H9 (cell line): ENCODE results near the gene NEDD4L. TPM values are rescaled to one million over a fixed set of nuclear protein-coding genes. Genes with fewer than 3 reads are reported as not detected.

Experiments used
- DNase-seq: peaks from one replicate; pipeline ENCODE4 v3.0.0-alpha.2; 2017
- H2AFZ ChIP-seq: one replicate; pipeline ENCODE4 v1.6.1; 2013; ENCODE audit warnings: mild to moderate bottlenecking, low read length, control low read depth, moderate library complexity
- H2AK5ac ChIP-seq: 2 replicates; pipeline ENCODE4 v1.6.1; 2013; ENCODE audit warnings: low read length, control low read depth, mixed read lengths; ENCODE audit not compliant: insufficient read length
- H2BK120ac ChIP-seq: one replicate; pipeline ENCODE4 v1.6.1; 2013; ENCODE audit warnings: low read depth, mild to moderate bottlenecking, low read length, control low read depth, inconsistent platforms; ENCODE audit not compliant: poor library complexity, severe bottlenecking
- H2BK12ac ChIP-seq: 2 replicates; pipeline ENCODE4 v1.6.1; 2013; ENCODE audit warnings: low read length, control low read depth, mixed read lengths, low read depth; ENCODE audit not compliant: insufficient read length
- H2BK15ac ChIP-seq: 2 replicates; pipeline ENCODE4 v1.6.1; 2013; ENCODE audit warnings: low read depth, low read length, control low read depth
- H2BK20ac ChIP-seq: one replicate; pipeline ENCODE4 v1.6.1; 2013; ENCODE audit warnings: low read depth, mild to moderate bottlenecking, low read length, control low read depth, inconsistent platforms; ENCODE audit not compliant: poor library complexity, severe bottlenecking
- H2BK5ac ChIP-seq: 2 replicates; pipeline ENCODE4 v1.6.1; 2013; ENCODE audit warnings: low read length, control low read depth, mixed read lengths; ENCODE audit not compliant: insufficient read length
- H3K14ac ChIP-seq: 2 replicates; pipeline ENCODE4 v1.6.1; 2013; ENCODE audit warnings: low read length, control low read depth; ENCODE audit not compliant: insufficient read depth
- H3K18ac ChIP-seq: 2 replicates; pipeline ENCODE4 v1.6.1; 2013; ENCODE audit warnings: low read depth, mild to moderate bottlenecking, mixed read lengths, low read length, control low read depth; ENCODE audit not compliant: insufficient read length
- H3K23ac ChIP-seq: 2 replicates; pipeline ENCODE4 v1.6.1; 2013; ENCODE audit warnings: low read length, control low read depth, mixed read lengths, low read depth; ENCODE audit not compliant: insufficient read length
- H3K23me2 ChIP-seq: 2 replicates; pipeline ENCODE4 v1.6.1; 2013; ENCODE audit warnings: low read depth, mild to moderate bottlenecking, mixed read lengths, low read length, control low read depth; ENCODE audit not compliant: insufficient read length, poor library complexity, severe bottlenecking
- H3K27ac ChIP-seq: 2 replicates; pipeline ENCODE4 v1.5.1; 2013; ENCODE audit warnings: low read length, control low read depth, mixed read lengths, low read depth; ENCODE audit not compliant: insufficient read length
- H3K27me3 ChIP-seq: 2 replicates; pipeline ENCODE4 v1.6.1; 2013; ENCODE audit warnings: low read length, control low read depth, inconsistent platforms; ENCODE audit not compliant: insufficient read depth
- H3K4ac ChIP-seq: 2 replicates; pipeline ENCODE4 v1.6.1; 2013; ENCODE audit warnings: low read depth, mild to moderate bottlenecking, control low read depth, inconsistent platforms, low read length, moderate library complexity
- H3K4me1 ChIP-seq: 2 replicates; pipeline ENCODE4 v1.6.1; 2013; ENCODE audit warnings: low read length, control low read depth, inconsistent platforms; ENCODE audit not compliant: insufficient read depth
- H3K4me2 ChIP-seq: 2 replicates; pipeline ENCODE4 v1.6.1; 2013; ENCODE audit warnings: low read length, control low read depth, mixed read lengths; ENCODE audit not compliant: insufficient read length, insufficient read depth
- H3K56ac ChIP-seq: 2 replicates; pipeline ENCODE4 v1.6.1; 2013; ENCODE audit warnings: low read depth, mild to moderate bottlenecking, mixed read lengths, low read length, control low read depth; ENCODE audit not compliant: insufficient read length
- H3K79me1 ChIP-seq: 2 replicates; pipeline ENCODE4 v1.6.1; 2013; ENCODE audit warnings: low read depth, mild to moderate bottlenecking, moderate library complexity, low read length, control low read depth, inconsistent platforms; ENCODE audit not compliant: insufficient read depth, poor library complexity, severe bottlenecking
- H3K79me2 ChIP-seq: 2 replicates; pipeline ENCODE4 v1.6.1; 2013; ENCODE audit warnings: low read length, control low read depth, inconsistent platforms; ENCODE audit not compliant: insufficient read depth
- H3K9ac ChIP-seq: 2 replicates; pipeline ENCODE4 v1.6.1; 2013; ENCODE audit warnings: low read length, control low read depth, mixed read lengths; ENCODE audit not compliant: insufficient read length; ENCODE audit errors: extremely low read depth
- H3K9me3 ChIP-seq: one replicate; pipeline ENCODE4 v1.6.1; 2013; ENCODE audit warnings: low read depth, low read length, inconsistent platforms; ENCODE audit not compliant: control insufficient read depth
- H3T11ph ChIP-seq: one replicate; pipeline ENCODE4 v1.6.1; 2013; ENCODE audit warnings: mild to moderate bottlenecking, low read length, control low read depth, inconsistent platforms
- H4K20me1 ChIP-seq: one replicate; pipeline ENCODE4 v1.6.1; 2013; ENCODE audit not compliant: control insufficient read depth, insufficient read length, insufficient read depth
- H4K5ac ChIP-seq: 2 replicates; pipeline ENCODE4 v1.6.1; 2013; ENCODE audit warnings: low read depth, mild to moderate bottlenecking, mixed read lengths, low read length, control low read depth; ENCODE audit not compliant: insufficient read length
- H4K8ac ChIP-seq: replicated peaks from 2 replicates; pipeline ENCODE4 v1.6.1; 2013; ENCODE audit warnings: low read length, control low read depth, mixed read lengths, low read depth; ENCODE audit not compliant: insufficient read length
- H4K91ac ChIP-seq: 2 replicates; pipeline ENCODE4 v1.6.1; 2013; ENCODE audit warnings: low read depth, mild to moderate bottlenecking, moderate library complexity, mixed read lengths, low read length, control low read depth; ENCODE audit not compliant: insufficient read length
- H3K27ac Mint-ChIP-seq, 3 experiments: 2 replicates in 2 of 3; 3 replicates in 1 of 3; pipeline ENCODE4 v1.8.0; 2020 to 2021; ENCODE audit warnings: mixed read lengths in 3 of 3, mild to moderate bottlenecking in 1 of 3, moderate library complexity in 1 of 3
- H3K27me3 Mint-ChIP-seq: 2 replicates; pipeline ENCODE4 v1.8.0; 2021; ENCODE audit warnings: low read depth, mild to moderate bottlenecking, moderate library complexity, mixed read lengths
- H3K36me3 Mint-ChIP-seq, 3 experiments: 2 replicates in 2 of 3; 3 replicates in 1 of 3; pipeline ENCODE4 v1.8.0; 2020 to 2021; ENCODE audit warnings: low read depth in 3 of 3, mixed read lengths in 3 of 3; ENCODE audit not compliant: insufficient read depth in 1 of 3
- H3K4me1 Mint-ChIP-seq, 2 experiments: 2 replicates each; pipeline ENCODE4 v1.8.0; 2020; ENCODE audit warnings: mixed read lengths in 2 of 2
- H3K4me3 Mint-ChIP-seq, 2 experiments: 2 replicates in 1 of 2; 3 replicates in 1 of 2; pipeline ENCODE4 v1.8.0; 2020 to 2021; ENCODE audit warnings: mild to moderate bottlenecking in 2 of 2, mixed read lengths in 2 of 2, moderate library complexity in 1 of 2
- H3K9me3 Mint-ChIP-seq, 2 experiments: 2 replicates in 1 of 2; 3 replicates in 1 of 2; pipeline ENCODE4 v1.8.0; 2020; ENCODE audit warnings: mild to moderate bottlenecking in 2 of 2, mixed read lengths in 2 of 2, moderate library complexity in 1 of 2
- CTCF ChIP-seq: fragments of 200-600 bp; sonication (generic); conservative IDR thresholded peaks from 3 replicates; pipeline ENCODE4 v1.8.0; 2021; ENCODE audit warnings: antibody characterized with exemption, mild to moderate bottlenecking
- WGBS: extraction: QIAGEN DNeasy Blood & Tissue Kit; methylation state at CpG from one replicate; pipeline ENCODE4 v1.1.7; 2013; ENCODE audit warnings: missing lambda C conversion rate, low lambda C conversion rate, mixed read lengths; ENCODE audit not compliant: insufficient read length; ENCODE audit errors: extremely low coverage; 5-methylcytosine and 5-hydroxymethylcytosine counted together
- total RNA-seq: library from RNA; stranded (reverse); gene quantifications from 2 replicates; pipeline ENCODE4 v1.2.1, GENCODE V29; 2021

Gene NEDD4L
- total RNA-seq, 1 experiment from 2014 or later, result 76.3 TPM

- Histone ChIP-seq H2BK12ac (no peak overlapping the region), H3K4me1 (peaks cover 4% of the 10 kb centered on the region; the same call in 1 of the 2 replicates), H3K79me1 (no peaks in the 10 kb centered on the region), H3K4ac (no peak overlapping the region), H3K4me2 (no peak overlapping the region), H3K9me3 (no peaks in the 10 kb centered on the region), H4K91ac (no peak overlapping the region), H3K79me2 (peaks cover 17% of the 10 kb centered on the region; the same call in 1 of the 2 replicates), H3K23me2 (no peaks in the 10 kb centered on the region), H2BK120ac (no peak overlapping the region), H2AFZ (no peak overlapping the region), H3K9ac (no peak overlapping the region), H2AK5ac (no peak overlapping the region), H3K27me3 (no peaks in the 10 kb centered on the region), H4K8ac (no peak overlapping the region), H3K18ac (no peak overlapping the region), H3K56ac (no peak overlapping the region), H3K14ac (no peak overlapping the region), H4K5ac (no peak overlapping the region), H2BK15ac (no peak overlapping the region), H2BK5ac (no peak overlapping the region), H2BK20ac (no peak overlapping the region), H3K27ac (no peak overlapping the region), H4K20me1 (no peaks in the 10 kb centered on the region), H3K23ac (no peak overlapping the region), H3T11ph (no peak overlapping the region)
- Mint-ChIP-seq H3K36me3 (peaks cover 2 to 9% (median 9%) of the 10 kb centered on the region in 3 experiments), H3K4me3 (no peak overlapping the region), H3K27me3 (no peaks in the 10 kb centered on the region), H3K4me1 (peaks cover 28 to 37% of the 10 kb centered on the region in 2 experiments), H3K27ac (no peak overlapping the region), H3K9me3 (no peaks in the 10 kb centered on the region)
- DNase-seq, result no peak
- TF ChIP-seq CTCF, result no peak
- no CpG with 5 or more reads among the region's 5 CpGs for WGBS
Observed at GRCh38 chr18:58056852-58057251, 12.8 kb downstream of the NEDD4L start.
